ENCODE results near the gene SEL1L3.

GRCh38 chr4:25710637-25711036 lies 152.2 kb downstream of the SEL1L3 start:
- TF ChIP-seq POLR2A (IDR thresholded peaks at IDR 0.05) (no peak), CTCF (IDR thresholded peaks at IDR 0.05) (no peak)
